VCaP (cell line): ENCODE measurements around the gene PTGIR.

Source experiments
- H3K27ac ChIP-seq: fragments of 450-650 bp; 2 replicates; pipeline ENCODE4 v1.5.1; 2017
- CTCF ChIP-seq: fragments of 450-650 bp; conservative IDR thresholded peaks from 2 replicates; pipeline ENCODE4 v1.5.1; 2017; ENCODE audit warnings: mild to moderate bottlenecking, moderate library complexity

The PTGIR gene

GRCh38 chr19:46607448-46607841, 17.4 kb downstream of the PTGIR start:
- H3K27ac ChIP-seq, result no peak overlapping the region
- no peak for TF ChIP-seq CTCF

GRCh38 chr19:46606681-46607447, 18.0 kb downstream of the PTGIR start:
- 0 out of 2 replicates have a peak overlapping the region, but pooled peaks have one; percentile 99 for H3K27ac ChIP-seq
- no peak for TF ChIP-seq CTCF

GRCh38 chr19:46606019-46606418, 18.9 kb downstream of the PTGIR start:
- H3K27ac ChIP-seq, result peak overlapping the region; percentile 99; the same call in 1 of the 2 replicates
- no peak for TF ChIP-seq CTCF

- TF ChIP-seq CTCF, result no peak
- H3K27ac ChIP-seq, result peak overlapping the region; percentile 99; the same call in 1 of the 2 replicates
These were observed 19.5 kb downstream of the PTGIR start for GRCh38 chr19:46605356-46605821.

GRCh38 chr19:46604781-46605355, 20.0 kb downstream of the PTGIR start:
- TF ChIP-seq CTCF, result no peak; the same call in 1 of the 2 replicates
- peak overlapping the region; percentile 99; the same call in 1 of the 2 replicates for H3K27ac ChIP-seq

GRCh38 chr19:46603752-46604231, 21.1 kb downstream of the PTGIR start:
- TF ChIP-seq CTCF, result no peak
- H3K27ac ChIP-seq, result peak overlapping the region; percentile 99

GRCh38 chr19:46603195-46603637, 21.7 kb downstream of the PTGIR start:
- peak overlapping the region; percentile 99 for H3K27ac ChIP-seq
- no peak for TF ChIP-seq CTCF
